ENCODE results near the gene C3orf80. TPM values are rescaled to one million over a fixed set of nuclear protein-coding genes. Genes with fewer than 3 reads are reported as not detected.

C3orf80 gene
- total and polyA plus RNA-seq, 4 donors = 0.23 to 3.3 (median 0.84) TPM

DNA sequence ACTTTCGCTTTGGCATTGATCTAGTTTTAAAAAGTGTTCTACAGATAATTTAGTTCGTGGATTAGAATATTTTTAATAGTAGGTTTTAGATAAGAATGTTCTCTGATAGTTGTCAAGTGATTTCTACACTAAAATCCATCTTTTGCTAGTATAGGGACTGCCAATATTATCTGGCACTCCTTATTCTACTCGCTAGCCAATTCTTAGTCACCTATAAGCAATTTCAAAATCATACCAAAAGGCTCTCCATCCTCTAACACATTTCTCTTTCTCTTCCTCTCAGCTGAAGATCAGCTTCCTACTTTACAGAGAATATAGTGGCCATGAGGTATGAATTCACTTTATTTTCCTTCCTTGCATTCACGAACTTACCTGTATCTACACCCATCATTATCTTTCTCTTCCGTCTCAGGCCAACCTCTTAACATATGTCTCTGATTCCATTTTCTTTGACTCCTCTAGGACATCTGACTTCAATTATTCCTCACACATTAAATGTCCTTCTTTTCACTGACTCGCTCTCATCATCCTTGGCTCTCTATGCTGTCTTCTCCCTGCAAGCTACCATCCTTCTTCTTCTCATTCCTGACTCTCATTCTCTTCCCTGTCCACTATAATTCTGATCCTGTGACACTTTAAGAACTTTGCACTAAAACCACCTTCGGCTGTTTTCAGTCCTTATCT, 35.5 kb downstream of the C3orf80 start:
- Histone ChIP-seq H3K36me3 (ENCODE audit: control insufficient read depth in 4 of 4, insufficient read depth in 4 of 4, low read length in 4 of 4) (peaks cover 0 to 2% (median under 1%) of the 10 kb centered on the region in 4 donors), H3K9ac (ENCODE audit: insufficient read depth in 1 of 2, low read length in 2 of 2) (no peak overlapping the region), H3K27ac (ENCODE audit: low read depth in 1 of 2, low read length in 1 of 2) (no peak overlapping the region), H3K4me3 (no peak overlapping the region), H3K4me1 (ENCODE audit: control insufficient read depth in 5 of 5, insufficient read depth in 5 of 5, low read length in 5 of 5) (no peaks in the 10 kb centered on the region), H3K27me3 (ENCODE audit: control insufficient read depth in 3 of 3, insufficient read depth in 3 of 3, low read length in 2 of 3) (no peaks in the 10 kb centered on the region), H3K9me3 (ENCODE audit: control insufficient read depth in 4 of 4, insufficient read depth in 3 of 4, low read length in 3 of 4) (no peaks in the 10 kb centered on the region)
- TF ChIP-seq, protein P1, sequence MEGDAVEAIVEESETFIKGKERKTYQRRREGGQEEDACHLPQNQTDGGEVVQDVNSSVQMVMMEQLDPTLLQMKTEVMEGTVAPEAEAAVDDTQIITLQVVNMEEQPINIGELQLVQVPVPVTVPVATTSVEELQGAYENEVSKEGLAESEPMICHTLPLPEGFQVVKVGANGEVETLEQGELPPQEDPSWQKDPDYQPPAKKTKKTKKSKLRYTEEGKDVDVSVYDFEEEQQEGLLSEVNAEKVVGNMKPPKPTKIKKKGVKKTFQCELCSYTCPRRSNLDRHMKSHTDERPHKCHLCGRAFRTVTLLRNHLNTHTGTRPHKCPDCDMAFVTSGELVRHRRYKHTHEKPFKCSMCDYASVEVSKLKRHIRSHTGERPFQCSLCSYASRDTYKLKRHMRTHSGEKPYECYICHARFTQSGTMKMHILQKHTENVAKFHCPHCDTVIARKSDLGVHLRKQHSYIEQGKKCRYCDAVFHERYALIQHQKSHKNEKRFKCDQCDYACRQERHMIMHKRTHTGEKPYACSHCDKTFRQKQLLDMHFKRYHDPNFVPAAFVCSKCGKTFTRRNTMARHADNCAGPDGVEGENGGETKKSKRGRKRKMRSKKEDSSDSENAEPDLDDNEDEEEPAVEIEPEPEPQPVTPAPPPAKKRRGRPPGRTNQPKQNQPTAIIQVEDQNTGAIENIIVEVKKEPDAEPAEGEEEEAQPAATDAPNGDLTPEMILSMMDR (IDR thresholded peaks at IDR 0.05; ENCODE audit: control extremely low read depth, extremely low read depth) = no peak
- DNase-seq (no peak), ATAC-seq (ENCODE audit: insufficient read depth, low FRiP score) (no peak)
- WGBS, 2 donors = 80 to 89% methylated on average over 7 of the region's 7 CpGs

DNA sequence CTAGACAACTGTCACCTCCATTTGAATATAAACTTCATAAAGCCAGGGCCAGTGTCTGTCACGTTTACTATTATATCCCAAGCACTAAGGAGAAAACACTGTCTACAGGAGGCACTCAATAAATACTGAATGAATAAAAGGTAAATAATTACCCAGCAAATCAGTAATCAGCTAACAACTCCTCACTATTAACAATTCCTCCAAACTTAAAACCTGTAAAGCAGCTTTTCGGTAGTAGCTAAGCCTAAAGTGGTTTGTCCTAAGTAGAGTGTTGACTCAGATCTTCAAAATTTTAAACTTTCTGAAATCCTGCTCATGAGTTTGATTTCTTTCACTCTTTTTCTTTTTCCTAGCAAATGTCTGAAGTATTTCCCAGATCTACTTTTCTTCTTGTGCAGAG, 39.9 kb downstream of the C3orf80 start:
- H3K27ac ChIP-seq (ENCODE audit: low read depth in 1 of 2, low read length in 1 of 2) = no peak overlapping the region
- no peak overlapping the region for H3K9ac ChIP-seq (ENCODE audit: insufficient read depth in 1 of 2, low read length in 2 of 2)
- H3K36me3 ChIP-seq (ENCODE audit: control insufficient read depth in 4 of 4, insufficient read depth in 4 of 4, low read length in 4 of 4) = peaks cover 2 to 5% (median 3%) of the 10 kb centered on the region in 4 donors
- peak in 2 of 3 donors; percentile 16 to 59 for DNase-seq
- H3K27me3 ChIP-seq (ENCODE audit: control insufficient read depth in 3 of 3, insufficient read depth in 3 of 3, low read length in 2 of 3) = no peaks in the 10 kb centered on the region
- H3K9me3 ChIP-seq (ENCODE audit: control insufficient read depth in 4 of 4, insufficient read depth in 3 of 4, low read length in 3 of 4) = no peaks in the 10 kb centered on the region
- ATAC-seq (ENCODE audit: insufficient read depth, low FRiP score) = peak; percentile 81
- TF ChIP-seq, protein P1 (IDR thresholded peaks at IDR 0.05; ENCODE audit: control extremely low read depth, extremely low read depth) = no peak
- no peak overlapping the region for H3K4me3 ChIP-seq
- H3K4me1 ChIP-seq (ENCODE audit: control insufficient read depth in 5 of 5, insufficient read depth in 5 of 5, low read length in 5 of 5) = no peaks in the 10 kb centered on the region
- WGBS, 2 donors = 73 to 89% methylated on average over 2 of the region's 2 CpGs

Other genes with a start within 250 kb of the C3orf80 start
- 1 to 10 TPM in 1 of 2 donors, under 1 TPM in 1; 0.67 to 3.3 TPM for gene IL12A, start 236.6 kb upstream of the C3orf80 start, total RNA-seq
- gene IL12A, start 236.6 kb upstream of the C3orf80 start, polyA plus RNA-seq = 1 to 10 TPM in 1 of 2 donors, under 1 TPM in 1; 0.93 to 2.9 TPM
- 100 to 1,000 TPM in 1 of 2 donors, 10 to 100 TPM in 1; 33.2 to 114 TPM for gene IFT80, start 173.8 kb downstream of the C3orf80 start, total RNA-seq
- 10 to 100 TPM; 13.1 to 22.6 TPM for gene IFT80, start 173.8 kb downstream of the C3orf80 start, polyA plus RNA-seq
- 100 to 1,000 TPM in 1 of 2 donors, 10 to 100 TPM in 1; 56.5 to 258 TPM for gene SMC4, start 174.2 kb downstream of the C3orf80 start, total RNA-seq
- gene SMC4, start 174.2 kb downstream of the C3orf80 start, polyA plus RNA-seq = 10 to 100 TPM; 13.0 to 56.0 TPM
- gene TRIM59, start 224.4 kb downstream of the C3orf80 start, total RNA-seq = 10 to 100 TPM in 1 of 2 donors, 1 to 10 TPM in 1; 4.2 to 12.5 TPM
- 1 to 10 TPM; 1.1 to 2.1 TPM for gene TRIM59, start 224.4 kb downstream of the C3orf80 start, polyA plus RNA-seq

Measured in lung (tissue), 12 donors.